ENCODE results near the gene ITPR1. TPM values are rescaled to one million over a fixed set of nuclear protein-coding genes. Genes with fewer than 3 reads are reported as not detected.

Gene ITPR1
- total RNA-seq, 2 experiments from 2014 or later, result 84.4 to 104 TPM

GRCh38 chr3:4634894-4635293 lies 141.7 kb downstream of the ITPR1 start:
- H3K9me2 ChIP-seq (ENCODE audit: insufficient read depth, low read length), result no peaks in the 10 kb centered on the region
- no peak overlapping the region for H3K4me2 ChIP-seq (ENCODE audit: low read length)
- no peak for TF ChIP-seq CTCF (conservative IDR thresholded peaks at IDR 0.05; ENCODE audit: low read length)
- TF ChIP-seq EZH2phosphoT487 (IDR thresholded peaks at IDR 0.05; ENCODE audit: borderline replicate concordance, low read depth, low read length), result no peak
- H2AFZ ChIP-seq (ENCODE audit: low read length), result no peak overlapping the region
- no peaks in the 10 kb centered on the region for H3K9me3 ChIP-seq (ENCODE audit: low read length)
- BruUV-seq (replicated peaks), result no TSS peak
- H3K4me3 ChIP-seq (ENCODE audit: low read depth, low read length, poor library complexity, severe bottlenecking), result no peak overlapping the region
- no peaks in the 10 kb centered on the region for H3K79me2 ChIP-seq (ENCODE audit: insufficient read depth, low read depth, low read length)
- peaks cover under 1% of the 10 kb centered on the region; the same call in 1 of the 2 replicates for H3K36me3 ChIP-seq (ENCODE audit: insufficient read depth, low read length)
- H4K20me1 ChIP-seq (ENCODE audit: insufficient read depth, low read length), result no peaks in the 10 kb centered on the region
- POLR2A ChIA-PET, result interaction anchor here (0.6 kb wide), 1 partner anchor 420 kb away, joined by 3 read pairs; no protein-coding TSS in a partner anchor
- intact Hi-C loops (cut with micrococcal nuclease; ENCODE audit: unreplicated experiment), result no loop called here
- DNase-seq (ENCODE audit: low spot score), result no peak
- no peak overlapping the region for H3K27ac ChIP-seq (ENCODE audit: low read depth, low read length, poor library complexity, severe bottlenecking)
- H3K4me1 ChIP-seq (ENCODE audit: insufficient read depth, low read length, poor library complexity, severe bottlenecking), result no peaks in the 10 kb centered on the region
- CTCF ChIA-PET (ENCODE audit: unreplicated experiment), result no interaction called here

- CTCF ChIA-PET (ENCODE audit: unreplicated experiment), result no interaction called here
- Histone ChIP-seq H3K9me3 (ENCODE audit: low read length) (no peaks in the 10 kb centered on the region), H3K79me2 (ENCODE audit: insufficient read depth, low read depth, low read length) (no peaks in the 10 kb centered on the region), H3K27ac (ENCODE audit: low read depth, low read length, poor library complexity, severe bottlenecking) (no peak overlapping the region), H3K9me2 (ENCODE audit: insufficient read depth, low read length) (no peaks in the 10 kb centered on the region), H3K36me3 (ENCODE audit: insufficient read depth, low read length) (peaks cover 23% of the 10 kb centered on the region), H2AFZ (ENCODE audit: low read length) (no peak overlapping the region), H4K20me1 (ENCODE audit: insufficient read depth, low read length) (no peaks in the 10 kb centered on the region), H3K4me1 (ENCODE audit: insufficient read depth, low read length, poor library complexity, severe bottlenecking) (no peaks in the 10 kb centered on the region), H3K4me3 (ENCODE audit: low read depth, low read length, poor library complexity, severe bottlenecking) (no peak overlapping the region), H3K4me2 (ENCODE audit: low read length) (no peak overlapping the region)
- POLR2A ChIA-PET, result interaction anchor here (0.6 to 1.3 kb wide), 2 partner anchors 10 to 13 kb away, joined by 3 to 7 read pairs; no protein-coding TSS in a partner anchor
- BruUV-seq (replicated peaks), result no TSS peak
- intact Hi-C loops (cut with micrococcal nuclease; ENCODE audit: unreplicated experiment), result no loop called here
- TF ChIP-seq CTCF (conservative IDR thresholded peaks at IDR 0.05; ENCODE audit: low read length), result no peak
- no peak for TF ChIP-seq EZH2phosphoT487 (IDR thresholded peaks at IDR 0.05; ENCODE audit: borderline replicate concordance, low read depth, low read length)
- no peak for DNase-seq (ENCODE audit: low spot score)
These were observed 144.1 kb downstream of the ITPR1 start for GRCh38 chr3:4637265-4637664.

GRCh38 chr3:4641863-4642563 lies 148.9 kb downstream of the ITPR1 start:
- no TSS peak for BruUV-seq (replicated peaks)

More at GRCh38 chr3:4641863-4642563, 148.9 kb downstream of the ITPR1 start:
- Histone ChIP-seq H3K9me2 (ENCODE audit: insufficient read depth, low read length) (no peaks in the 10 kb centered on the region), H3K4me3 (ENCODE audit: low read depth, low read length, poor library complexity, severe bottlenecking) (no peak overlapping the region), H3K79me2 (ENCODE audit: insufficient read depth, low read depth, low read length) (no peaks in the 10 kb centered on the region), H4K20me1 (ENCODE audit: insufficient read depth, low read length) (no peaks in the 10 kb centered on the region), H3K4me2 (ENCODE audit: low read length) (no peak overlapping the region), H3K9me3 (ENCODE audit: low read length) (no peaks in the 10 kb centered on the region), H3K27ac (ENCODE audit: low read depth, low read length, poor library complexity, severe bottlenecking) (no peak overlapping the region), H2AFZ (ENCODE audit: low read length) (no peak overlapping the region), H3K4me1 (ENCODE audit: insufficient read depth, low read length, poor library complexity, severe bottlenecking) (no peaks in the 10 kb centered on the region), H3K36me3 (ENCODE audit: insufficient read depth, low read length) (peaks cover 66% of the 10 kb centered on the region)
- no peak for DNase-seq (ENCODE audit: low spot score)
- TF ChIP-seq EZH2phosphoT487 (IDR thresholded peaks at IDR 0.05; ENCODE audit: borderline replicate concordance, low read depth, low read length), result no peak
- no peak for TF ChIP-seq CTCF (conservative IDR thresholded peaks at IDR 0.05; ENCODE audit: low read length)
- intact Hi-C loops (cut with micrococcal nuclease; ENCODE audit: unreplicated experiment), result no loop called here
- ChIA-PET POLR2A (interaction anchor here (0.5 to 0.6 kb wide), 2 partner anchors 15 to 267 kb away, joined by 3 to 4 read pairs; no protein-coding TSS in a partner anchor), CTCF (ENCODE audit: unreplicated experiment) (no interaction called here)
